ENCODE measurements around the gene SIAH2.

Gene SIAH2

DNA sequence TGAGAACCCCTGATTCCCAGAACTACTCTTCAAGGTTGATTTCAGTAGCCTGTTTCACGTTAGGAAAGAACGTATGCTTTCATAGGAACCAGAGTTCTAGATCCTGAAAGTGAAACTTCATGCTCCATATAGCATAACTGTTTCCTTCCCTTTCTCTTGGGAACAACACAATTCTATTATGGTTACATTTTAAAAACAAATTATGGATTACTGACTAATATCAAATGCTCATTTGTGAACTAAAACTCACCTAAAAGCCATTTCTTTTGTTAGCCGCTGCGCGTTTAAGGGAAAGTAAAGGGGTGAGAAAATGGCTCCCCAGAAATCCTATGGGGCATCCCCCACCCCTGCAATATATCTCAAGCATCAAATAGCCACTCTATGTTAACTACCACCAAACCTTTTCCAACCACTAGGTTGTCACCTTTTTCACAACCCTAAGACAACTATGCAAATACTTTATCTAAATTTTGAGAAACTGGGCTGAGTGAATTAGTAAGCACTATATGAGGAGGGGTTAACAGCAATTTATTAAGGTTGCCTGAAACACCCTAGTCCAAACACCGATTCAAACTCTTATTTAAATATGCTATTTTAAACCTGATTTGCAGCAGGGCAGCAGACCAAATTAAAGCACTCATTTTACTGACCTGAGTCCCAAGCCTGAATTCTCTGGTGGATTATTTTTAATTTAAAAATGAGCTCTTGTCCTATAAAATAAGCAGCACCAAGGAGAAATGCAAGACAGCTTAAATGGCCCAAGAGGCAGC is 2.4 kb downstream of the SIAH2 start:
- no peak for DNase-seq (ENCODE audit: low read depth)
- H3K4me3 ChIP-seq (ENCODE audit: low read length) = peak overlapping the region; percentile 94
- TF ChIP-seq, protein P1, sequence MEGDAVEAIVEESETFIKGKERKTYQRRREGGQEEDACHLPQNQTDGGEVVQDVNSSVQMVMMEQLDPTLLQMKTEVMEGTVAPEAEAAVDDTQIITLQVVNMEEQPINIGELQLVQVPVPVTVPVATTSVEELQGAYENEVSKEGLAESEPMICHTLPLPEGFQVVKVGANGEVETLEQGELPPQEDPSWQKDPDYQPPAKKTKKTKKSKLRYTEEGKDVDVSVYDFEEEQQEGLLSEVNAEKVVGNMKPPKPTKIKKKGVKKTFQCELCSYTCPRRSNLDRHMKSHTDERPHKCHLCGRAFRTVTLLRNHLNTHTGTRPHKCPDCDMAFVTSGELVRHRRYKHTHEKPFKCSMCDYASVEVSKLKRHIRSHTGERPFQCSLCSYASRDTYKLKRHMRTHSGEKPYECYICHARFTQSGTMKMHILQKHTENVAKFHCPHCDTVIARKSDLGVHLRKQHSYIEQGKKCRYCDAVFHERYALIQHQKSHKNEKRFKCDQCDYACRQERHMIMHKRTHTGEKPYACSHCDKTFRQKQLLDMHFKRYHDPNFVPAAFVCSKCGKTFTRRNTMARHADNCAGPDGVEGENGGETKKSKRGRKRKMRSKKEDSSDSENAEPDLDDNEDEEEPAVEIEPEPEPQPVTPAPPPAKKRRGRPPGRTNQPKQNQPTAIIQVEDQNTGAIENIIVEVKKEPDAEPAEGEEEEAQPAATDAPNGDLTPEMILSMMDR (conservative IDR thresholded peaks at IDR 0.05; ENCODE audit: low read length) = no peak

DNA sequence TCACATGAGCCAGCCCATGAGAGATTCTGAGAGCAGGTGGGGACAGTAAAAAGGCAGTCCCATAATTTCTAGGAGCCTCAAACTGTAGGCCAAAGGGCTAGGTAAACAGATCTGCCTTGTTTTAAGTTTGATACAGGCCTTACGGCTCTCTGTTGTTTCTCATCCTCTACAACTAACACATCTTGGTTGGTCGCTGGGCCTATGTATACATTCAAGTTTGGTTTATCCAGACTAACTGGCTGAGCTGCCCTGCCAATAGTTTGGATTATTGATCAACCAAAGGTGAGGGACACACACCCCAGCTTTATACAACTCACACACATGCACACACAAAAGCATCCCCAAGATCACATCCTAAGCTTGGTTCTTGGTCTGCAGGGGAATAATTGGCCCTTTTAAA is 3.0 kb downstream of the SIAH2 start:
- peak overlapping the region; percentile 94 for H3K4me3 ChIP-seq (ENCODE audit: low read length)
- TF ChIP-seq, protein P1 (conservative IDR thresholded peaks at IDR 0.05; ENCODE audit: low read length) = no peak

DNA sequence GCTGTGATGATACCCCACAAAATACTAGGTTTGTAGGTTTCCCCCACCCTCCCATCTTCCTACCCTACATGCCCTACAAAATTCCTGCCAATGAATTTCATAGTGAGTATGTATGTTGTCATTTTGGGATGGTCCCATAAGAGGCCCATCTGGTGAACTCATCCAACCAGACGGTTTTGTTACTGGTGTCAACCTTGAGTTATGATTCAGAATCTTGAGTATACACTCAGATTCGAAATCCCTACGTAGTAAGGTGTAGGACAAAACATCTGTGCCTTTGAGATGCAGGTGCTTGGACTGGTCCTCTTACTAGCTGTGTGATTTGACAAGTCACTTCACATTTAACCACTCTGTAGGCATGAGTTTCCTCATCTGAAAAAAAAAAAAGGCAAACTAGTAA is 3.6 kb downstream of the SIAH2 start:
- no peak overlapping the region for H3K4me3 ChIP-seq (ENCODE audit: low read length)
- no peak for DNase-seq (ENCODE audit: low read depth)

More for the DNA sequence above, 3.0 kb downstream of the SIAH2 start:
- DNase-seq (ENCODE audit: low read depth) = no peak

DNA sequence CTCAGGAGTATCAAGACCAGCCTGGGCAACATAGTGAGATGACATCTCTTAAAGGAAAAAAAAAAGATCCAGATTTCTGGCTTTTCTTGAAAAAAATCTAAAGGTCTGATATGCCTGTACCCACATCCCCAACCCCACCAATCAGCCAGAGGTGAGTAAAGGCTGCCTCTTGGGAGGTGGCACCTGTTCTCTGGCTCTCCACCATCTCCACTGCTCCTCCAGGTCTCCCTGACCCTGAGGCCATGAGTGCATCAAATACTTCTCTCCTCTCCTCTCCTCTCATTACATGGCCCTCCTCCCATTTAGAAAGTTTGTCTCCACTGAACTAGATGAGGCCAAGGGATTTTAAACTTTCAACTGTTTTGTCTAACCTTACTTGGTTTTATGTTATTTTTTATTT is 5.2 kb downstream of the SIAH2 start:
- no peak overlapping the region for H3K4me3 ChIP-seq (ENCODE audit: low read length)
- no peak for DNase-seq (ENCODE audit: low read depth)
- TF ChIP-seq, protein P1 (conservative IDR thresholded peaks at IDR 0.05; ENCODE audit: low read length) = no peak

More for the DNA sequence above, 3.6 kb downstream of the SIAH2 start:
- TF ChIP-seq, protein P1 (conservative IDR thresholded peaks at IDR 0.05; ENCODE audit: low read length) = no peak

DNA sequence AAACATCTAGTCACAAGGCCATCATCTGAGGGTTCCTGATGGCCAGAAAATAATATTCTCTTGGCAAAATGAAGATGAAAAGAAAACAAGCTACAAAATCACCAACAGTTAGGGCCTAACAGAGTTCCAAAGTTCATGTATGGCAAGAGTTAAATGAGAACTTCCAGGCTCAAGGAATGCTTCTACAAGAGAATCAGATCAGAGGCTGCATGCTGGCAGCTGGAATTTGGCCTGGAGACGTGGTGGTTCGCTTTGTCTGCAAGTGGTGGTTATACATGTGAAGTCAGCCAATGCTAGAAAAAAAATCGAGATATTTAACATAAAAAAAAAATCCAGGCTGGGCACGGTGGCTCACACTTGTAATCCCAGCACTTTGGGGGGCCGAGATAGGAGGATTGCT is 5.6 kb downstream of the SIAH2 start:
- TF ChIP-seq, protein P1 (conservative IDR thresholded peaks at IDR 0.05; ENCODE audit: low read length) = no peak
- no peak for DNase-seq (ENCODE audit: low read depth)
- H3K4me3 ChIP-seq (ENCODE audit: low read length) = no peak overlapping the region

DNA sequence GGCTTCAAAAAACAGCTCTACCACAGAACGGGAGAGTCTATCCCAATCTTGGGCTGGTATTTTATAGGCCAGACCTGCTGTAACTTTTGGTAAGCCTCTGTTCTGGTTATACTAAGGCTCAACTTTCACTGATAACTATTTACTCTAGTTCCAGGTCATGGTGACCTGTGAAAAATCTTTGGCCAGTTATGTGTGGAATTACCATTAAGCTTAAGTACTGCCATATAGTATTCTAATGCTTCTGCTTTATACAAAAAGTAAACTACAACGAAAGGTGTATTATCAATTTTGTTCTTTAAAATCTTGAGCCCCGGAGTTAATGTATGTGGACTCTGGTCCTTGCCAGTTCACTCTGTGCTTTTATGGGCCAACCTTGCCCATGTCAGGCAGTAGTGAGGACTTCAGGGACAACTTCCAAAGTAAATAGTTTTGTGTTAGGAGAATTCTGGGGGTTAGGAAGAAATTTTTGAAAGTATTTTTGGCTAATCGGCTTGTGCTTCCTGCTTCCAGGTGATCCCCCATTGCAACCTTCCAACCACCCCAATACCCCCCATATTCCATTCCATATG is 6.4 kb downstream of the SIAH2 start:
- no peak for DNase-seq (ENCODE audit: low read depth)
- no peak overlapping the region for H3K4me3 ChIP-seq (ENCODE audit: low read length)
- TF ChIP-seq, protein P1 (conservative IDR thresholded peaks at IDR 0.05; ENCODE audit: low read length) = no peak

DNA sequence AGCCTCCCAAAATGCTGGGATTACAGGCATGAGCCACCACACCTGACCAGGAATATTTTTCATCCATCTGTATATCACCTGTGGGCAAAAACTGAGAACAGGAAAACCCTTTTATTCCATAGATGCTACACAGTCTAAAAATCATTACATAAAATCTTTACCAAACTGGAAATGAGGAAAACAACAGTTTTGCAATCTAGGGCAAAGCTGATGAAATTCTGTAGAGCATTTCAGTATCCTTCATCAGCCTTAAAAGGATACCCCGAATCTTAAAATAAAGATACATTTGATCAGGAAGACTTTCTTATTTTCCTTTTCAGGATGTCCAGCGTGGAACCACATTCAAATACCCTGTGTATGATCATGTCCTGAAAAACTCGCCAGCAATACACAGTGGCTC is 7.1 kb downstream of the SIAH2 start:
- DNase-seq (ENCODE audit: low read depth) = peak; percentile 60
- no peak overlapping the region for H3K4me3 ChIP-seq (ENCODE audit: low read length)
- TF ChIP-seq, protein P1 (conservative IDR thresholded peaks at IDR 0.05; ENCODE audit: low read length) = no peak
